Calu3 (cell line): ENCODE measurements around the gene LRBA. TPM values are rescaled to one million over a fixed set of nuclear protein-coding genes. Genes with fewer than 3 reads are reported as not detected.

Experiments
- BruUV-seq: library from RNA; stranded (reverse); fragments of 400-500 nt; replicated peaks from 2 replicates; lab custom pipeline; 2021; lab: Mats Ljungman, UMichigan
- CTCF ChIA-PET: fragments of 300-600 bp; sonication (Branson Sonifier 250); formaldehyde crosslinking; loops from one replicate; lab custom pipeline; 2022; ENCODE audit warnings: antibody characterized with exemption; lab: Charles Lee
- DNase-seq: peaks from one replicate; pipeline ENCODE4 v3.0.0; 2022
- H3K27ac Mint-ChIP-seq: one replicate; pipeline ENCODE4 v1.8.0; 2022; ENCODE audit warnings: mixed read lengths; ENCODE audit not compliant: unreplicated experiment
- H3K27me3 Mint-ChIP-seq: one replicate; pipeline ENCODE4 v1.8.0; 2022; ENCODE audit warnings: mixed read lengths; ENCODE audit not compliant: unreplicated experiment
- H3K36me3 Mint-ChIP-seq: one replicate; pipeline ENCODE4 v1.8.0; 2022; ENCODE audit warnings: mild to moderate bottlenecking, moderate library complexity, mixed read lengths; ENCODE audit not compliant: insufficient read depth, unreplicated experiment
- H3K4me1 Mint-ChIP-seq: one replicate; pipeline ENCODE4 v1.8.0; 2022; ENCODE audit warnings: mild to moderate bottlenecking, low read depth, mixed read lengths; ENCODE audit not compliant: unreplicated experiment
- H3K4me3 Mint-ChIP-seq: one replicate; pipeline ENCODE4 v1.8.0; 2022; ENCODE audit warnings: mild to moderate bottlenecking, low read depth, moderate library complexity, mixed read lengths; ENCODE audit not compliant: unreplicated experiment
- H3K9me3 Mint-ChIP-seq: one replicate; pipeline ENCODE4 v1.8.0; 2022; ENCODE audit warnings: low read depth, mixed read lengths; ENCODE audit not compliant: unreplicated experiment
- intact Hi-C: fragments of 100-400 bp; cut with micrococcal nuclease; formaldehyde crosslinking; loops from one replicate; pipeline ENCODE4 v1.10.0; 2022; ENCODE audit not compliant: unreplicated experiment
- total RNA-seq: library from RNA; stranded (reverse); gene quantifications from 2 replicates; pipeline ENCODE4 v1.2.3, GENCODE V29; 2022
- TF ChIP-seq, protein P1 (sequence below): fragments of 200-600 bp; IDR thresholded peaks from one replicate; pipeline ENCODE4 v1.8.0; 2022; ENCODE audit warnings: antibody characterized with exemption; ENCODE audit not compliant: unreplicated experiment

Gene LRBA
- total RNA-seq, 1 experiment from 2014 or later, result 49.0 TPM

DNA sequence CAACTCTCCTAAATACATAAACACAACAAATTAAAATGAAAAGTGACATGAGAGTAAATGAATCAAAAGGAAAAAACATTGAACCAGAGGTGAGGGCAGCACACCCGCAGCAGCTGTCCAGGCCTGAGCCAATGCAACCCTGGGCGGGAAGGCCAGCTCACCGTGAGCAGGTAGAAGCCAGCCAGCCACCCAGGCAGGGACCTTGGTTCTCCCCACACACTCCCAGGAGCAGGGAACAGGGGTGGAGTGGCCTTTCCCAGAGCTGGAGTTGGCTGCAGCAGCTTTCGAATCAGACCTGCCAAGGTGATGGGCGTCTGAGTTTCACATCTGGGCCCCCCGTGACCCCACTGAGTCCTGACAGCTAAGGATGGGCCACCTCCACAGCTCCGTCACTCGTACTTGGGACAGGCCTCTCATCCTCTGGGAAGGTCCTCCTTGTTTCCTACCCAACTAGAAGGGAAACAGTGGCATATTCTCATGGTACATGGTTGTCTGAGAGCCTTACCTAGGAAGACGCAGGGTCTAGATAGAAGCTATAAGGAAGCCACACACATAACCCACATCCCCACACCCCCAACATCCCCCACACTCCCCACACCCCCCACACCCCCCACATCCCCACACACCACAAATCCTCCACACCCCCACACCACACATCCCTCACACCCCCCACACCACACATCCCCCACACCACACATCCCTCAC lies 764.6 kb downstream of the LRBA start:
- TF ChIP-seq, protein P1, sequence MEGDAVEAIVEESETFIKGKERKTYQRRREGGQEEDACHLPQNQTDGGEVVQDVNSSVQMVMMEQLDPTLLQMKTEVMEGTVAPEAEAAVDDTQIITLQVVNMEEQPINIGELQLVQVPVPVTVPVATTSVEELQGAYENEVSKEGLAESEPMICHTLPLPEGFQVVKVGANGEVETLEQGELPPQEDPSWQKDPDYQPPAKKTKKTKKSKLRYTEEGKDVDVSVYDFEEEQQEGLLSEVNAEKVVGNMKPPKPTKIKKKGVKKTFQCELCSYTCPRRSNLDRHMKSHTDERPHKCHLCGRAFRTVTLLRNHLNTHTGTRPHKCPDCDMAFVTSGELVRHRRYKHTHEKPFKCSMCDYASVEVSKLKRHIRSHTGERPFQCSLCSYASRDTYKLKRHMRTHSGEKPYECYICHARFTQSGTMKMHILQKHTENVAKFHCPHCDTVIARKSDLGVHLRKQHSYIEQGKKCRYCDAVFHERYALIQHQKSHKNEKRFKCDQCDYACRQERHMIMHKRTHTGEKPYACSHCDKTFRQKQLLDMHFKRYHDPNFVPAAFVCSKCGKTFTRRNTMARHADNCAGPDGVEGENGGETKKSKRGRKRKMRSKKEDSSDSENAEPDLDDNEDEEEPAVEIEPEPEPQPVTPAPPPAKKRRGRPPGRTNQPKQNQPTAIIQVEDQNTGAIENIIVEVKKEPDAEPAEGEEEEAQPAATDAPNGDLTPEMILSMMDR, result no peak
- DNase-seq, result no peak
- intact Hi-C loops, result no loop called here
- H3K27ac Mint-ChIP-seq, result no peak overlapping the region
- no peaks in the 10 kb centered on the region for H3K4me1 Mint-ChIP-seq
- no peaks in the 10 kb centered on the region for H3K27me3 Mint-ChIP-seq
- no peaks in the 10 kb centered on the region for H3K36me3 Mint-ChIP-seq
- no TSS peak for BruUV-seq
- CTCF ChIA-PET, result no interaction called here
- no peak overlapping the region for H3K4me3 Mint-ChIP-seq
- no peaks in the 10 kb centered on the region for H3K9me3 Mint-ChIP-seq

DNA sequence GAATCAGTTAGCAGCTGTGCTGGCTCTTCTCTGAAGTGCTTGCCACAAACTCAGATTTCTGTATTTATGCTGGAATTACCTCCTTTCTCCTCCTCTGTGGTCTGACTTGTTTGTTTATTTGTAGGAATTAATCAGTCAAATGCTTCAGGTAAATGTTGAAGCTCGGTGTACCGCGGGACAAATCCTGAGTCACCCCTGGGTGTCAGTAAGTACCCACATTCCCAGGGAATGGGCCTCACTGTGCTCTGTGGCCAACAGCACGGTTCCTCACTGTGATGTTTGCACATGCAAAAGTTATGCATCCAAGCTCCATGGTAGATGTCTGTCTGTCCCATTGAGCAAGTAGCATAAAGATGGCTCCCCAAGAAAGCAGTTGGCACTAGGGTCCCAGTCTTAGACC lies 766.9 kb downstream of the LRBA start:
- no peak for DNase-seq
- Mint-ChIP-seq H3K27ac (no peak overlapping the region), H3K36me3 (no peaks in the 10 kb centered on the region), H3K4me1 (no peaks in the 10 kb centered on the region), H3K27me3 (no peaks in the 10 kb centered on the region), H3K4me3 (no peak overlapping the region), H3K9me3 (no peaks in the 10 kb centered on the region)
- CTCF ChIA-PET, result interaction anchor here (1.2 kb wide), 1 partner anchor 41 kb away, joined by 3 read pairs; no protein-coding TSS in a partner anchor
- no TSS peak for BruUV-seq
- TF ChIP-seq, protein P1, result no peak
- intact Hi-C loops, result no loop called here

DNA sequence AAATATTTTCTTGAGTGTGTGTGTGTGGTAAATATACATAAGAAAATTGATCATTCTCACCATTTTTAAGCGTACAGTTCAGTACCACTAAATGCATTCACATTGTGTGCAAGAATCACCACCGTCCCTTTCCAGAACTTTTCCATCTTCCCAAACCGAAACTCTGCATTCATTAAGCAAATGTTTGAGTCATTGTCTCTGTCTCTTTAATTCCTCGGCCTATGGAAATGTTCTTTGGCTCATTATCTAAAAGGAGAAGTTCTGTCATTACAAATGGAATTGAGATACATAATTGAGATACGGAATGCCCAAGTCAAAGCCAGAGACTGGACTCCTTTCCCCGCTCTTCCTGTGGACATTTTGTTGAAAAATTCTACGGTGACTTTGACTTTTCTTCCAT lies 767.9 kb downstream of the LRBA start:
- no peak for DNase-seq
- intact Hi-C loops, result no loop called here
- H3K27ac Mint-ChIP-seq, result no peak overlapping the region
- CTCF ChIA-PET, result no interaction called here
- TF ChIP-seq, protein P1, result no peak
- no peak overlapping the region for H3K4me3 Mint-ChIP-seq
- H3K27me3 Mint-ChIP-seq, result no peaks in the 10 kb centered on the region
- H3K36me3 Mint-ChIP-seq, result no peaks in the 10 kb centered on the region
- no peaks in the 10 kb centered on the region for H3K9me3 Mint-ChIP-seq
- H3K4me1 Mint-ChIP-seq, result no peaks in the 10 kb centered on the region
- BruUV-seq, result no TSS peak

DNA sequence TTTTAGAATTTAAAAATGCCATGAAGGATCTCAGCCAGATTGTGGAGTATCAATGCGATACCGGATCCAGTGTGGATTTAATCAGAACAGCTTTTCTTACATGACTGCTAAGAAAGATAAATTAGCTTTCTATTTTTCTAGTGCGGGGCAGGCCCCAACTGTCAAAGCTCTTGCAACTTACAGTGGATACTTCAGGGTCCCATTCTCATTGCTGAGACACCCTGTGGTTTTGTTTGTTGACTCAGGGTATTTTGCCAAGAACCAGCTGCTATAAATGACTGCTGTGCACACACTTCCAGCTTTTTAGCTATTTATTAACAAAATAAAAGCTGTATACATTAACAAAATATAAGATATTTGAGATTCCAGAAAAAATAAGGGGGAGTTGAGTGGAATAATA lies 770.5 kb downstream of the LRBA start:
- TF ChIP-seq, protein P1, result no peak
- intact Hi-C loops, result loop anchor here (5.0 kb wide), 1 partner anchor 232 kb away; no protein-coding TSS in a partner anchor
- H3K4me3 Mint-ChIP-seq, result no peak overlapping the region
- no peaks in the 10 kb centered on the region for H3K36me3 Mint-ChIP-seq
- BruUV-seq, result no TSS peak
- DNase-seq, result no peak
- H3K27ac Mint-ChIP-seq, result no peak overlapping the region
- H3K27me3 Mint-ChIP-seq, result no peaks in the 10 kb centered on the region
- no peaks in the 10 kb centered on the region for H3K4me1 Mint-ChIP-seq
- no peaks in the 10 kb centered on the region for H3K9me3 Mint-ChIP-seq
- CTCF ChIA-PET, result interaction anchor here (1.1 to 1.8 kb wide), 2 partner anchors 13 to 237 kb away, joined by 3 to 4 read pairs; no protein-coding TSS in a partner anchor
